Activated naive CD4-positive, alpha-beta T cell (primary cell): ENCODE results near the gene COMT.
"Not testable (repeated sequence)": the region's sequence is repeated elsewhere in the genome, so short reads cannot be mapped to it uniquely, and the experiment has no call there.

ENCODE experiments used
- DNase-seq, 4 experiments: peaks; one replicate each; lab custom pipeline; 2025; lab: John Stamatoyannopoulos, UW

COMT gene

DNA sequence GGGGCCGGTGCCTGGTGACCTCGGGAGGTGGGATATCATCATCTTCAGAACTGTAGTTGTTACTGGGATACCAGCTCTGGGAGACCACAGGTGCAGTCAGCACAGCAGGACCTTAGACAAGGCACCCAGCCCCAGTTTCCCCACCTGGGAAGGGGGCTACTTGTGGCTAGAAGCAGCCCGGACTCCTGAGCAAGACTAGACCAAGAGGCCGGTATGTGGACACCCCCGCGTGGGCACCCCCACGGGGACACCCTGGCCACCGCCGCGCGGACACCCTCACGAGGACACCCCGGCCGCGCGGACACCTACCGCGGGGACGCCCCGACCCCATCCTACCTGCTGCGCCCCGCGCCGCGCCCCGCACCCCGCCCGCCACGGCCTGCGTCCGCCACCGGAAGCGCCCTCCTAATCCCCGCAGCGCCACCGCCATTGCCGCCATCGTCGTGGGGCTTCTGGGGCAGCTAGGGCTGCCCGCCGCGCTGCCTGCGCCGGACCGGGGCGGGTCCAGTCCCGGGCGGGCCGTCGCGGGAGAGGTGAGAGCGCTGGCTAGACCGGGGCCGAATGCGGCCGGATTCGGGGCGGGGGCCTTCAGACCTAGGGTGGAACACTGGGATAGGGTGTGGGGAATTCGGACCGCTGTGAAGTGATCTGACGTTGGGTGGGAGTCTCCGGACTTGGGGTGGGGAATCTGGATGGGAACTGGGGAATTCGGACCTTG is at the start of gene COMT, which contains the start of gene TXNRD2:
COMT (plus strand) TSS at position 408 of the 718 bp plus-strand sequence. CDS start 20,755 bp downstream, outside the sequence.
TXNRD2 (minus strand) TSS at position 454 of the 718 bp plus-strand sequence; CDS start at position 439, 15 bp downstream.
- DNase-seq: peak in 3 of 4 experiments; percentile 49 to 68 (median 53)

GRCh38 chr22:19892257-19892879 is 49.2 kb upstream of the COMT start:
- peak in 2 of 4 experiments; percentile 56 to 58 for DNase-seq

DNA sequence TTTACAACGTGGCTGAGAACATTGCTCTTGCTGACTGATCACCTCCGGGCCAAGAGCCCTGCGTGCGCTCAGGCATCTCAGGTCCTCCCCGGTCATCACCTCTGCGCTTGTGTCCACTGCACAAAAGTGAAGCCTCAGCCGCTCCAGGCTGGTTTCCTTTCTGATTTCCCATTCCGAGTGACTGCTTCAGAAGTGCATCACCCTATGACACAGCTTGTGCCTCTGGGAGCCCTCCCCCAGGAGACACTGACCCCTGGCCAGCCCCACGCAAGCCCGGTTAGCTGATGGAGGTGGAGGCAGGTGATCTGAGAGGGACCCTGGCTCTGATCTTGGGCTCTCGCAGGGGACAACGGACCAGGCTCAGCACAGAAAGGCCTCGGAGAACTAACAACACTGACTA is 48.6 kb upstream of the COMT start:
- DNase-seq: no peak

GRCh38 chr22:19893363-19893762 is 48.2 kb upstream of the COMT start:
- DNase-seq: no peak

DNA sequence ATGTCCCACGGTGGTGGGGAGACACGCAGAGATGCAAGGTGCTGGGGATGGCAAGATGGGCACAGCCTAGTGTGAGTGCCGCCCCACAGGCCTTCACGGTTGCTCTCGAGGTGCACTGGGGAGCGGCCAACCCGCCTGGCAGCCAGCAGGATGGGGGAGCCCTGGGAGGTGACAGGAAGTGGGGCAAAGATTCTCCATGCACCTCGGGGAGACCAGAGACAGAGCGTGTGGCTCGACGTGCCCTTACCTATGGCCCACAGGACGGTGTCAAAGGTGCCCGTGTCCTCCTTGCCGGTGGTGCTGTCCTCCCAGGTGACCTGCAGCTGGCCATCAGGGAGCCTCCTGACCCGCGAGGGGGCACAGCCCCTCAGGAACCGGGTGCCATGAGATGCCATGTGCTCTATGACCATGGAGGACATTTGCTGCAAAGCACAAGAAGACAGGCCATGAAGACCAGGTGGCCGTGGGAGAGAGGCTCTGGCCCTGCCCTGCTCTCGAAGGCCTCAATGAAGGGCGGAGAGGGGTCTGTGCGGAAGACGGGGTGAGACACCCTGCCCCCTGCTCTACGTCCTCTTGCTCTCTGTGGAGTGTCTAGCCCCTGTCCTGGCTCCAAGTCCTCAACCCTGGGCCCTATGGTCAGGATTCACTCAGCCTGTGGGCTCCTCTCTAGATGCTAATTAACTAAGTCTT is 46.3 kb upstream of the COMT start:
- no peak for DNase-seq

GRCh38 chr22:19896665-19897355 is 44.8 kb upstream of the COMT start:
- peak in 2 of 4 experiments; percentile 22 to 42 for DNase-seq

- no peak for DNase-seq
These were observed 43.8 kb upstream of the COMT start for GRCh38 chr22:19897726-19898125.

DNA sequence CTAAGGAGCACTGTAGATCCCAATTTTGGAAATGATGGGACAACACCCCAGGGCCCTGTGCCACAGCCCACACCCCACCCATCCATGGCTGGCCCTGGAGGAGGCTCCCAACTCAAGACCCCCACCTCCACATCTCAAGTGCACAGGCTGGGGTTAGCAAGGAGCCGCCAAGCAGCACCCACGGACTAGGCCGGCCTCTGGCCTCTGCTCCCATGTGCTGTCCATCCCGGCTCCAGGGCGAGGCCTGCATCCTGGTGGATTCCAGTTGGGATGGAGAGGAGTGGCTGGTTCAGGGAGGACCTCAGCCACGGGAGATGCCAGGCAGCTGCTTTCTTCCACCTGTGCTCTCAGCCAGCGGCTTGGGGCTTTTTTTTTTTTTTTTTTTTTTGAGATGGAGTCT is 43.4 kb upstream of the COMT start:
- no peak for DNase-seq

GRCh38 chr22:19898831-19899567 is 42.6 kb upstream of the COMT start:
- no peak for DNase-seq

DNA sequence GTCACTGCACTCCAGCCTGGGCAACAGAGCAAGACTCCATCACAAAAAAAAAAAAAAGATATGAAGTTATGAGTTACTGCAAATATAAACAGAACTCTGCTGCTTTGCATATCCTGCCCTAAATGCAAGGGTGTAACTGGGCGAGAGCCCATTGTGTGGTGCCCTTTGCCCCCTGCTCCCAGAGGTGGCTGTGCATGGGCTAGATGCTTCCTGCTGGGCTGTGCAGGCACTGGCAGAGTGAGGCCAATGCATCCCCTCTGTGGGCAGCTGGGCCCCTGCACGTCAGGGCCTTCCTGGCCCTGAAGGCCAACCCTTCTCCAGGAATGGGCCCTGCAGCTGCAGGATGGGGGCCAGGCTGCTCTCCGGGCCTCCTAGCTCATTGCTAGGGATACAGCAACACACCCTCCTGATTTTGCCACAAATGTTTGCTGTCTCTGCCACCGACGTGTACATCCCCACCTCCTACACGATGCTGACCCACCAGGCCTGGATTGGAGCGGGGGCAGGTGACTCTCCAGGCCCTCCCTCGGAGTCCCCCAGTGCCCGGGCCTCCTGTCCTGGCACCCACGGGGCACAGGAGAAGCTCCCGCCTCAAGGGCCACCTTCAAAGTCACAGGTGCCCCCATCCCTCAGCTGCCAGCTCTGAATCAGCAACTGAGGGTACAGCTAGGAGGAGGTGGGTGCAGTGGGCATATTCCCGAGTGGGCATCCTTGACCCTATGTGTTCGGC is 40.7 kb upstream of the COMT start:
- DNase-seq: no peak

- no peak for DNase-seq
These were observed 39.9 kb upstream of the COMT start for GRCh38 chr22:19901577-19902244.

DNA sequence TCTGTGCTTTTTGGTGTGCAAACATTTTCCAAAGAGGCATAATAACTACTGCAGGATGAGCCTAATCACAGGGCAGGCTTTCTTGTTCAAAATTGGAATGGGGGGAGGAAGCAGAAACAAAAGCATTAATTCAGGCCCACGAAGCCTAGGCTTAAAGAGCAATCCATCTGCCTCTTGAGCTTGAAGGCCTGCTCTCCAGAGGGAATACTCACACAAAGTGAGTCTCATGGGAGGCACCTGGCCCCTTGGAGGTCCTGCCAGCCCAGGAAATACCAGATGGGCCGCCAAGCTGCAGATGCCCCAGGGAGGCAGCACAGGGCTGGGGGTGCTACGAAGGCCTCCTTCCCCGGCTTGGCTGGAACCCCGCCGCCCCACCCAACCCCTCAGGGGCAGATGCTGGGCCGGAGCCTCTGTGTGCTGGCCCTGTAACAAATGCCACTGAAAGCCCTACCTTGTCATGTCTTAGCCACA is 39.3 kb upstream of the COMT start:
- no peak for DNase-seq

DNA sequence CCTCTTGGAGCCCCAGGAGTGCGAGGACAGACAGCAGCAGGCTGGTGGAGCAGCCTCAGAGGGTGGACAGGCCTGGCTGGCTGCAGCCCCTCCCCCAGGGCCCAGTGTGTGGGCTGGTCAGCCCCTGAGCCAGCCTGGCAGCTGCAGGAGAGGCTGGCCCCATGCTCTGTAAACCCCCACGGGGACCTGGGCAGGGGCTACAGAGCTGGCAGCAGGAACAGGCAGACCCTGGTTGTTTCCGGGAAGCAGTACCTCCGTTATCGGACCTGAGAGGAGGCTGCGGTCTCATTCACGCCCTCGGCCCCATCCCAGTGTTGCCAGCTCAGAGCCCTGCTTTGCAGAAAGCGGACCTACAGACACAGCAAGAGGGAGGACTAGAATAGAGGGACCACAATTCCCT is 38.5 kb upstream of the COMT start:
- DNase-seq: no peak

GRCh38 chr22:19903513-19903912 is 38.1 kb upstream of the COMT start:
- DNase-seq: no peak

DNA sequence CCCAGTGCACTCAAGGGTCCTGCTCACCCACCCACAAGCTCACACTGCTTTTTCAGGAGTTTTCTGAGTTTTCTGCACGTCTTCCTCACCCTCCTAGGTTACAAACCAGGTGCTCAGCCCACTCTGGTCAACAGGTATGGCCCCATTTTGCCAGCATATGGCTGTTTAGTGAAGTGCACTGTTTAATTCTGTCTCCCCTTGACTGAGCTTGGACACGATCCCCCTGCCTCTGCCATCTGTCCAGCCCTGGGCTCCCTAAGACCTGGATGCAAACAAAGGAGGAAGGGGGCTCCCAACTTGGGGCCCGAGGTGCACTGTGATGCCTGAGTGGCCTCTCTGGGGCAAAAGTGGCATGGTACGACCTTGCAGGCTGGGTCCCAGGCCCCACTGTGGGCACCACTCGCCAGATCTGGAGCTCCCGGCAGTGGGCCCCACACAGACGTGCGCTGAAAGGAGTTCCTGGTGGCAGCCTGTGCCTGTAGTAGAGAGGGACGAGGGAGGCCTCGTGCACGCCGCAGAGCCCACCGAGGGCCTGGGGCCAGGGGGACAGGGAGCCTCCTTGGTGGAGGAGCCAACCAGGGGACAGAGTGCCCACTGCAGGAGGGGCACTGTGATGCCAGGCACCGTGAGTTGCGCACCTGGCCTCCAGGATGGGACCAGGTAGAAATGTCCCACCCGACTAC is 37.3 kb upstream of the COMT start:
- DNase-seq: no peak

DNA sequence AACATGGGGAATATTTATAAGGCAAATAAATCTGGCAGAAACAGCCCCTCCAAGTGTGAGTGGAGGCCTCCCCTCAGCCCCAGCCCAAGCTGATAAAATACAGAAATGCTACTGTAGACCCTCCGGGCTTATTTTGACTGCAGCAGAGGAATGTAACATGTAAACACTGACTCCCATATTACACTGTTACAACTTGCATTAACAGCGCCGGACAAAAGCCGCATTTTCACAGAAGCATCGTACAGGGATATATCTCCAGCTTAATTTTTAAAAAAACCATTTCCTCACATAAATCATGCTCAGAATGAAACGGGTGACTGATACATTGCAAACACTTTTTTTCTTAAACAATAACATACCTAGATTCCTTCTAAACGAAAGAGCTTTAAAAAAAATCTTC is 36.6 kb upstream of the COMT start:
- DNase-seq: no peak

DNA sequence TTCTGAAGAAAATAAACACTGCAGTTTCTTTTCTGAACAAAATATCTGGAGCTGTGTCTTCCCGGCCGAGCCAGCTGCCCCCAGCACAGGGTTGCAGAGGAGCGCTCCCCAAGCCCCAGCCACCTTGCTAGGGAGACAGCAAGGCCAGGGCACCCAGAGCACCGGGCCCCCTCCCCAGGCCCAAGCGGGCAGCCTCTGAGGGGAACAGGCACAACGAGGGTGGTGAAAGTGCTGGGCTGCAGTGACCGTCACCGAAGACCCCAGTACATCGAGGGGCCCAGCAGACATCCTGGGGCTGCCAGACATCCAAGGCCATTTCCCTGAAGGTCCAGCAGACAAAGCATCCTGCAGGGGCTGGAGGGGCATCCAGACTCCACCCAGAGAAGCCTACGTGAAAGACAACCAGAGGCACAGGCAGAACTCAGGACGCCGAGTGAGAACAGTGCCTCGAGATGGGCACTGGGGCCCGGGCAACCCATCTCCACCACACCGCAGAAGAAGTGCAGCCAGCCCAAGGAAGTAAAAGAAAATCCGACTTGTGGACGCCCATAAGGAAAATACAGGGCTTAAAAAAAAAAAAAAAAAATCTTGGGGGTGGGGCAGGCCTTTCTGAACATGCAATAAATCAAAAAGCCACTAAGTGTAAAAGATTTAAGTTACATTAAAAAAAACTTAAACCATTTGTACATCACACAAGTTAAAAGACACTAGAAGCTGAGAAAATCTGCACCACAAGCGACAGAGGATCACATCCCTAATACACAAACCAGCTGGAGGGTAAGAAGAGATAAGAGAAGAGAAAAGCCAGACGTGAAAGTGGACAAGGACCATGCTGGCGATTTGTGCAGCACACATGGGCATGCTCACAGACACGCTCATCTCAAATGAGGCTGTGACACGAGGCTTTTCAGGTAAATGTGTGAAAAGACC is 36.0 kb upstream of the COMT start:
- DNase-seq: no peak

DNA sequence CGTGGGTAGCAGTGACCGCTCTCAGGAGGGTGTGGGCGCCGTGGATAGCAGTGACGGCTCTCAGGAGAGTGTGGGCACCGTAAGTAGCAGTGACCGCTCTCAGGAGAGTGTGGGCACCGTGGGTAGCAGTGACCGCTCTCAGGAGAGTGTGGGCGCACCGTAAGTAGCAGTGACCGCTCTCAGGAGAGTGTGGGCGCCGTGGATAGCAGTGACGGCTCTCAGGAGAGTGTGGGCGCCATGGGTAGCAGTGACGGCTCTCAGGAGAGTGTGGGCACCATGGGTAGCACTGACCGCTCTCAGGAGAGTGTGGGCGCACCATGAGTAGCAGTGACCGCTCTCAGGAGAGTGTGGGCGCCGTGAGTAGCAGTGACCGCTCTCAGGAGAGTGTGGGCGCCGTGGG is 34.7 kb upstream of the COMT start:
- DNase-seq: not testable (repeated sequence)

GRCh38 chr22:19907902-19908301 is 33.7 kb upstream of the COMT start:
- DNase-seq: not testable (repeated sequence)
